Measurements from ENCODE around the gene ITGB3. TPM values are rescaled to one million over a fixed set of nuclear protein-coding genes. Genes with fewer than 3 reads are reported as not detected.

Gene ITGB3
- total RNA-seq, 1 donor from 2014 or later, result 6.6 TPM

DNA sequence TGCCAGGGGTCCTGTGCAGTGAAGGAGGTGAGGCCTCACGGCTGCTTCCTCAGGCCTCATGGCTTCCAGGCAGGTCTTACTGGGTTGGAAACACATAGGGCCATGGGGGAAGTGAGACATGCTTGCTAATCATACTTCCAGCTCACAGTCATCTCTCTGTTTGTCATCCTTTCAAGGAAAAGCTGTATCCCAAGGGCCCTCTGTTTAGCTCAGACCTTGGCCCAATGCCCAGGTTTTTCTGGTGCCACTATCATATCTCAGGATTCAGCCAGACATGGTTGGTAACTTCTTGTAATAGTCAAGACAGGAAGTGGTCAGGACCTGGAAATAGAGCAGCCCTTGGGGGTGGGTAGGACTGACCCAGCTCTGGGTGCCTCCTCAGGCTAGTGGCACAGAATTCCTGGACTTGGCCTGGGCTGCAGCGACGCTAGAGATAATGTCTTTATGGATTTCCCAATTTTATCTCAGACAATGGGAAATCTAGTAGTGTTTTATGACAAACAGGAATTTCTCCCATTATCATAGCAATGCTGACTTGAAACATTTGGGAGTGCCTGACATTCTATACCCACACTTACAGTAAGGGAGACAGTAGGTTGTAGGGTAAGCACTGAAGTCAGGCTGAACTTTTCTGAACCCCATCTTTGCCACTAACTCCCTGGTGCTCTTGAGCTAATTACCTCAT, 13.5 kb upstream of the ITGB3 start:
- Histone ChIP-seq H3K4me1 (peaks cover 18% of the 10 kb centered on the region), H3K27ac (peak overlapping the region; percentile 68), H3K9me3 (no peaks in the 10 kb centered on the region), H3K4me3 (no peak overlapping the region), H3K36me3 (no peaks in the 10 kb centered on the region), H3K27me3 (no peaks in the 10 kb centered on the region)
- ATAC-seq (peak; percentile 75), DNase-seq (no peak)
- TF ChIP-seq, protein P1, sequence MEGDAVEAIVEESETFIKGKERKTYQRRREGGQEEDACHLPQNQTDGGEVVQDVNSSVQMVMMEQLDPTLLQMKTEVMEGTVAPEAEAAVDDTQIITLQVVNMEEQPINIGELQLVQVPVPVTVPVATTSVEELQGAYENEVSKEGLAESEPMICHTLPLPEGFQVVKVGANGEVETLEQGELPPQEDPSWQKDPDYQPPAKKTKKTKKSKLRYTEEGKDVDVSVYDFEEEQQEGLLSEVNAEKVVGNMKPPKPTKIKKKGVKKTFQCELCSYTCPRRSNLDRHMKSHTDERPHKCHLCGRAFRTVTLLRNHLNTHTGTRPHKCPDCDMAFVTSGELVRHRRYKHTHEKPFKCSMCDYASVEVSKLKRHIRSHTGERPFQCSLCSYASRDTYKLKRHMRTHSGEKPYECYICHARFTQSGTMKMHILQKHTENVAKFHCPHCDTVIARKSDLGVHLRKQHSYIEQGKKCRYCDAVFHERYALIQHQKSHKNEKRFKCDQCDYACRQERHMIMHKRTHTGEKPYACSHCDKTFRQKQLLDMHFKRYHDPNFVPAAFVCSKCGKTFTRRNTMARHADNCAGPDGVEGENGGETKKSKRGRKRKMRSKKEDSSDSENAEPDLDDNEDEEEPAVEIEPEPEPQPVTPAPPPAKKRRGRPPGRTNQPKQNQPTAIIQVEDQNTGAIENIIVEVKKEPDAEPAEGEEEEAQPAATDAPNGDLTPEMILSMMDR (IDR thresholded peaks at IDR 0.05), result no peak
- intact Hi-C loops (cut with DNase I), result loop anchor here (10.0 kb wide), 1 partner anchor 75 kb away; no protein-coding TSS in a partner anchor

DNA sequence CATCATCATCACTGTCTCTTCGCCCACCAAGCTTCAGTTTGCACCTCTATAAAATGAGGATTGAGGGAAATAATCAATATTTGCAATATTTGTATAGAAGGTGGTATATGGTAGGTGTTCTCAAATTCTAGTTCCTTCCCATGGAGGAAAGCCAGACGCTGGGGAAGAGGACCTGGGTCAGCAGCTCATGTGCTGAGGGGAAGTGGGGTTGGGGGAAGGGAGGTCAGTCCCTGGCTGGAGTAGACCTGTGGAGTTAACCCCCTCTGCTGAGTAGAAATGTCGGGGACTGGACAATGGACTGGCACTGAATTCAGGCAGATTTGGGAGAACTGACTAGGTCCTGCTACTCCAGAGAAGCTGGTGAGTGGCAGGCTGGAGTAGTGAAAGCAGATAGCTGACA, 12.8 kb upstream of the ITGB3 start:
- H3K27me3 ChIP-seq, result no peaks in the 10 kb centered on the region
- ATAC-seq (no peak), DNase-seq (no peak)
- intact Hi-C loops (cut with DNase I), result no loop called here
- no peaks in the 10 kb centered on the region for H3K36me3 ChIP-seq
- TF ChIP-seq, protein P1 (IDR thresholded peaks at IDR 0.05), result no peak
- H3K27ac ChIP-seq, result no peak overlapping the region
- H3K9me3 ChIP-seq, result no peaks in the 10 kb centered on the region
- H3K4me1 ChIP-seq, result peaks cover 18% of the 10 kb centered on the region
- no peak overlapping the region for H3K4me3 ChIP-seq

DNA sequence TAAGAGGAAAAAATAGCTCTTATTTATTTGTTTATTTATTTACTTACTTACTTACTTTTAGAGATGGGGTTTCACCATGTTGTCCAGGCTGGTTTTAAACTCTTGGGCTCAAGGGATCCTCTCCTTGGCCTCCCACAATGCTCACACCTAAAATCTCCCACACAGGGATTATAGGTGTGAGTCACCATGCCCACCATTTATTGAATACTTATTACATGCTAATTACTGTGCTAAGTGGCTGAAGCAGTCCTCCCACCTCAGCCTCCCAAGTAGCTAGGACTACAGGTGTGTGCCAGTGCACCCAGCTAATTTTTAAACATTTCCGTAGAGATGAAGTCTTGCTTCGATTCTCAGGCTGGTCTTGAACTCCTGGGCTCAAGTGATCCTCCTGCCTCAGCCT, 11.0 kb upstream of the ITGB3 start:
- H3K4me3 ChIP-seq, result no peak overlapping the region
- no peak for DNase-seq
- H3K36me3 ChIP-seq, result no peaks in the 10 kb centered on the region
- H3K27me3 ChIP-seq, result no peaks in the 10 kb centered on the region
- H3K27ac ChIP-seq, result no peak overlapping the region
- H3K9me3 ChIP-seq, result no peaks in the 10 kb centered on the region
- intact Hi-C loops (cut with DNase I), result no loop called here
- TF ChIP-seq, protein P1 (IDR thresholded peaks at IDR 0.05), result no peak
- ATAC-seq, result no peak
- H3K4me1 ChIP-seq, result peaks cover 18% of the 10 kb centered on the region

DNA sequence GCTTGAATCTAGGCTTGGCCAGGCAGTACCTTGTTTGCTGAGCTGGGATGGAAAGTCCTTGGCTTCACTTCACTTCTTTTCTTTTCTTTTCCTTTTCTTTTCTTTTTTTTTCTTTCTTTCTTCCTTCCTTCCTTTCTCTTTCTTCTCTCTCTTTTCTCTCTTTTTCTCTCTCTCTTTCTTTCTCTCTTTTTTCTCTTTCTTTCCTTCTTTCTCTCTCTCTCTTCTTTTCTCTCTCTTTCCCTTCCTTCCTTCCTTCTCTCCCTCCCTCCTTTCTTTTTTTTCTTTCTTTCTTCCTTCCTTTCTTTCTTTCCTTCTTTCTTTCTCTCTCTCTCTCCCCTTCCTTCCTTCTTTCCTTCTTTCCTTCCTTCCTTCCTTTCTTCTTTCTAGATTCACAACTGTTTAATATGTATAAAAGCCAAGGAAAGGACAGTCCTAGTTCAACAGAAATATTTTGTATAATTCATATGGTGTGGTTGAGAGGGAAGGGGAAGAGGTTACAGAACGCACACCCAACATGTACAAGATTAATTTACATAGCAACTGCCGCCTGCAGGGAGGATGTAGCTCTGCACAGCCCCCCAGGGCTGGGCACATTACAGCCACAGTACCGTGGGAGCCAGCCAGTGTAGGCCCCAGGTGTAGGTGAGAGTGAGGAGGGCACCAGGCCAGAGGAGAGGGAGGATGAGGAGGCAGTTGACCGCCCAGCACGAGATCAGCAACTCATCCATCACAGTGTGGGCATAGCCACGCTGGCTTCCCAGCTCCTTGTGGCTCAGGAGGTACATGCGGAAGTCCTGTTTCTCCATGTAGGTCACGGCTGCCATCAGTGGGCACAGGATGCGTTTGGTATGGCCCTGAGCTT, 9.7 kb upstream of the ITGB3 start:
- Histone ChIP-seq H3K4me3 (no peak overlapping the region), H3K4me1 (peaks cover 18% of the 10 kb centered on the region), H3K27ac (no peak overlapping the region), H3K36me3 (no peaks in the 10 kb centered on the region), H3K27me3 (no peaks in the 10 kb centered on the region), H3K9me3 (no peaks in the 10 kb centered on the region)
- ATAC-seq (no peak), DNase-seq (no peak)
- intact Hi-C loops (cut with DNase I), result no loop called here
- TF ChIP-seq, protein P1 (IDR thresholded peaks at IDR 0.05), result no peak

DNA sequence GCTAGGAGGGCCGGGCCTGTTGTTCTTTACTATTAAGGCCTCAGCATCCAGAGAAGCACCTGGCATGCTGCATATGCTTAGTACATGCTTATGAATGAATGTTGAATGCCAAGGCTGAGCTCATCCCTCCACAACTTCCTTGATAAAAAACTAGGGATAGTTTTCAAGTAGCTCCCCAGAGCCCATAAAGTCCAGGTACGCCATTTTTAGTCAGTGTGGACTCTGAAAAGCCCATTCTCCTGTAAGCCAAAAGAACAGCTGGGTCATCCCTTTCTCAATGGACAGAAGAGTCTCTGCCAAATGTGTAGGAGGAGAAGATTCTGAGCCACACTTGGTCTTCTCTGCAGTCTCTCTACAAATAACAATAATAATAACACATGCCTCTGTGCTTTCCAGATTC, 8.9 kb upstream of the ITGB3 start:
- no peaks in the 10 kb centered on the region for H3K36me3 ChIP-seq
- H3K27me3 ChIP-seq, result no peaks in the 10 kb centered on the region
- no peak overlapping the region for H3K27ac ChIP-seq
- TF ChIP-seq, protein P1 (IDR thresholded peaks at IDR 0.05), result no peak
- H3K9me3 ChIP-seq, result no peaks in the 10 kb centered on the region
- intact Hi-C loops (cut with DNase I), result no loop called here
- H3K4me1 ChIP-seq, result peaks cover 12% of the 10 kb centered on the region
- H3K4me3 ChIP-seq, result no peak overlapping the region
- ATAC-seq (no peak), DNase-seq (no peak)

Data from upper lobe of right lung (tissue), 1 donor.